Measurements from ENCODE around the gene A4GALT. TPM values are rescaled to one million over a fixed set of nuclear protein-coding genes. Genes with fewer than 3 reads are reported as not detected.
"Not testable (repeated sequence)": the region's sequence is repeated elsewhere in the genome, so short reads cannot be mapped to it uniquely, and the experiment has no call there.

A4GALT gene
- total and polyA plus RNA-seq, 2 donors (not counting 3 experiments of a cell fraction or from before 2014, with no cell fraction given), result 5.4 to 20.7 TPM

GRCh38 chr22:42742940-42743339, 22.3 kb upstream of the A4GALT start:
- intact Hi-C loops (cut with micrococcal nuclease), result no loop called here
- Histone ChIP-seq H4K20me1 (replicated peaks; ENCODE audit: control insufficient read depth, extremely low read depth, insufficient read depth, low read length) (no peaks in the 10 kb centered on the region), H3K27ac (ENCODE audit: insufficient read depth, low read depth, low read length) (no peak overlapping the region), H3K36me3 (ENCODE audit: control insufficient read depth in 2 of 2, extremely low read depth in 1 of 2, insufficient read depth in 2 of 2, low read length in 2 of 2) (no peaks in the 10 kb centered on the region), H3K4me3 (replicated peaks in 1 of 3; ENCODE audit: insufficient read depth in 1 of 3, low read depth in 1 of 3, low read length in 3 of 3) (no peak overlapping the region), H3K9me3 (replicated peaks; ENCODE audit: control insufficient read depth, insufficient read depth, low read length) (no peaks in the 10 kb centered on the region), H3K9ac (replicated peaks; ENCODE audit: extremely low read depth, insufficient read depth, low read length) (no peak overlapping the region), H3K4me2 (ENCODE audit: insufficient read depth, low read length) (no peak overlapping the region), H3K79me2 (ENCODE audit: control insufficient read depth, insufficient read depth, low read length) (no peaks in the 10 kb centered on the region), H3K9me1 (replicated peaks; ENCODE audit: control insufficient read depth, extremely low read depth, insufficient read depth, low read length) (no peaks in the 10 kb centered on the region), H3K4me1 (ENCODE audit: control insufficient read depth, extremely low read depth, insufficient read depth, low read length) (peaks cover 10% of the 10 kb centered on the region), H2AFZ (ENCODE audit: low read depth, low read length) (no peak overlapping the region), H3K27me3 (ENCODE audit: control insufficient read depth in 2 of 2, insufficient read depth in 2 of 2, low read length in 2 of 2) (no peaks in the 10 kb centered on the region)
- BruUV-seq (replicated peaks), result no TSS peak
- no peak for TF ChIP-seq JUN (IDR thresholded peaks at IDR 0.05; ENCODE audit: borderline replicate concordance, insufficient read depth, insufficient read length, low read depth)
- no peak for TF ChIP-seq POLR2AphosphoS5 (IDR thresholded peaks at IDR 0.05; ENCODE audit: insufficient read depth, low read depth, low read length)
- TF ChIP-seq MYC (IDR thresholded peaks at IDR 0.05; ENCODE audit: low read depth, low read length), result no peak
- TF ChIP-seq, protein P1, sequence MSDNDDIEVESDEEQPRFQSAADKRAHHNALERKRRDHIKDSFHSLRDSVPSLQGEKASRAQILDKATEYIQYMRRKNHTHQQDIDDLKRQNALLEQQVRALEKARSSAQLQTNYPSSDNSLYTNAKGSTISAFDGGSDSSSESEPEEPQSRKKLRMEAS (IDR thresholded peaks at IDR 0.05; ENCODE audit: insufficient read depth, insufficient read length), result no peak
- TF ChIP-seq FOS (IDR thresholded peaks at IDR 0.05; ENCODE audit: borderline replicate concordance, insufficient read depth, low read length), result no peak
- TF ChIP-seq EZH2 (IDR thresholded peaks at IDR 0.05; ENCODE audit: borderline replicate concordance, low read depth, low read length, severe bottlenecking), result no peak
- no peak for TF ChIP-seq POLR2A (IDR thresholded peaks at IDR 0.05; ENCODE audit: low read depth, low read length)
- TF ChIP-seq, protein P2, sequence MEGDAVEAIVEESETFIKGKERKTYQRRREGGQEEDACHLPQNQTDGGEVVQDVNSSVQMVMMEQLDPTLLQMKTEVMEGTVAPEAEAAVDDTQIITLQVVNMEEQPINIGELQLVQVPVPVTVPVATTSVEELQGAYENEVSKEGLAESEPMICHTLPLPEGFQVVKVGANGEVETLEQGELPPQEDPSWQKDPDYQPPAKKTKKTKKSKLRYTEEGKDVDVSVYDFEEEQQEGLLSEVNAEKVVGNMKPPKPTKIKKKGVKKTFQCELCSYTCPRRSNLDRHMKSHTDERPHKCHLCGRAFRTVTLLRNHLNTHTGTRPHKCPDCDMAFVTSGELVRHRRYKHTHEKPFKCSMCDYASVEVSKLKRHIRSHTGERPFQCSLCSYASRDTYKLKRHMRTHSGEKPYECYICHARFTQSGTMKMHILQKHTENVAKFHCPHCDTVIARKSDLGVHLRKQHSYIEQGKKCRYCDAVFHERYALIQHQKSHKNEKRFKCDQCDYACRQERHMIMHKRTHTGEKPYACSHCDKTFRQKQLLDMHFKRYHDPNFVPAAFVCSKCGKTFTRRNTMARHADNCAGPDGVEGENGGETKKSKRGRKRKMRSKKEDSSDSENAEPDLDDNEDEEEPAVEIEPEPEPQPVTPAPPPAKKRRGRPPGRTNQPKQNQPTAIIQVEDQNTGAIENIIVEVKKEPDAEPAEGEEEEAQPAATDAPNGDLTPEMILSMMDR (IDR thresholded peaks at IDR 0.05; ENCODE audit: extremely low read depth in 1 of 2, insufficient read depth in 1 of 2, low read depth in 1 of 2, low read length in 2 of 2), result no peak
- no peak for TF ChIP-seq GATA2 (IDR thresholded peaks at IDR 0.05; ENCODE audit: insufficient read depth, insufficient read length, low read depth, low read length)
- POLR2A ChIA-PET, result no interaction called here
- dilution Hi-C loops (cut with MboI; ENCODE audit: extremely low pct_ligation_motif_present, low sequenced_read_pairs), result no loop called here
- no peak for FAIRE-seq
- CTCF ChIA-PET, result no interaction called here
- DNase-seq (ENCODE audit: low read depth, low spot score), result no peak

- DNase-seq (ENCODE audit: low read depth, low spot score); BruUV-seq (replicated peaks); H3K27me3 ChIP-seq (ENCODE audit: control insufficient read depth in 2 of 2, insufficient read depth in 2 of 2, low read length in 2 of 2); intact Hi-C loops (cut with micrococcal nuclease); H3K79me2 ChIP-seq (ENCODE audit: control insufficient read depth, insufficient read depth, low read length); H3K4me2 ChIP-seq (ENCODE audit: insufficient read depth, low read length); H2AFZ ChIP-seq (ENCODE audit: low read depth, low read length); H3K9me3 ChIP-seq (replicated peaks; ENCODE audit: control insufficient read depth, insufficient read depth, low read length); H4K20me1 ChIP-seq (replicated peaks; ENCODE audit: control insufficient read depth, extremely low read depth, insufficient read depth, low read length); H3K36me3 ChIP-seq (ENCODE audit: control insufficient read depth in 2 of 2, extremely low read depth in 1 of 2, insufficient read depth in 2 of 2, low read length in 2 of 2); H3K4me1 ChIP-seq (ENCODE audit: control insufficient read depth, extremely low read depth, insufficient read depth, low read length); POLR2A ChIA-PET; dilution Hi-C loops (cut with MboI; ENCODE audit: extremely low pct_ligation_motif_present, low sequenced_read_pairs); H3K4me3 ChIP-seq (replicated peaks in 1 of 3; ENCODE audit: insufficient read depth in 1 of 3, low read depth in 1 of 3, low read length in 3 of 3); H3K27ac ChIP-seq (ENCODE audit: insufficient read depth, low read depth, low read length); H3K9ac ChIP-seq (replicated peaks; ENCODE audit: extremely low read depth, insufficient read depth, low read length); H3K9me1 ChIP-seq (replicated peaks; ENCODE audit: control insufficient read depth, extremely low read depth, insufficient read depth, low read length); FAIRE-seq: not testable (repeated sequence)
- CTCF ChIA-PET, result interaction anchor here (1.3 kb wide), 1 partner anchor 29 kb away, joined by 3 read pairs; no protein-coding TSS in a partner anchor
Observed at GRCh38 chr22:42740320-42740719, 19.6 kb upstream of the A4GALT start.
